Purkinje cell (primary cell): ENCODE data around the gene GNG12. TPM values are rescaled to one million over a fixed set of nuclear protein-coding genes. Genes with fewer than 3 reads are reported as not detected.

ENCODE experiments used
- polyA plus RNA-seq: library from polyadenylated mRNA; unstranded; fragments of >200 nt; fragmentation: Nextera tagmentation; gene quantifications from 2 replicates; pipeline ENCODE4 v1.2.1, GENCODE V29; 2014

Gene GNG12
- 1.9 and 6.1 TPM in 2 replicates for polyA plus RNA-seq

DNA sequence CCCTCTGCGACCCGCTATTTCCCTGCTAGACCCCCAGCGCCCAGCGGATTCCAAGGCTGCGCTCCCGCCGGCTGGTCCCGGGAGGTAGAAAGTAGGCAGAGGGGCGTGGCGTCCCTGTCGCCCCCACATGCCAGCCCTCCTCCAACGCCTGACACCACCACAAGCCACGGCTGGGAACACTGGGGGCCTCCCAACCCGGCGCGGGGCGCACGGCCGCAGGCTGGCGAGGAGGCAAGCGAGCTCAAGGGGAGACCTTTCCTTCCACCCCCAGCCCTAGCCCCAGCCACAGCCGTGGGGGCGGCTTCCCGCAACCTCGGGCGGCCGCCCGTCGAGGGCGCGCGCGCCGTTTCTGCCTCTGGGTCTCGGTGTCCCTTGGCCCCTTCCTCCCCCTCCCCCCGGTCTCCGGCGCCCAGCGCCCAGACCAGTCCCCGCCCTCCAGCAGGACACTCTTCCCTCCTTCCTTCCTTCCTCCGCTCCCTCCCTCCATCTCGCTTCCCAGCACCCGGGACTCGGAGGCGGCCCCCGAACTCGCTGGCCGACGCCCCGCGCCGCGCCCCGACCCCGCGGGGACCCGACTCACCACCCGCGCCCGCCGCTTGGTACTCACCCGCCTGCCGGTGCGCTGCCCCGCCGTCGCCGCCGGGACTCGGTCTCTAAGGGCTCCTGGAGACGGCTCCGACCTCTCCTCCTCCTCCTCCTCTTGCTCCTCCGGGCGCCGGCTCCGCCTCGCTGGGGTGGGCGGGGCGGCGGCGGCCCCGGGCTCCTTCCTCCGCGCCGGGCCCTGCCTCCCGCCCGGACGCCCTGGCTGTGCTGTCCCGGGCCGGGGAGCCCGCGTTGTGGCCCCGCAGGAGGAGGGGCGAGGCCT lies at the start of gene GNG12:
Gene GNG12, minus strand, starts transcription at position 731 of the 865 bp plus-strand sequence. CDS start 125,781 bp downstream, outside the sequence.

DNA sequence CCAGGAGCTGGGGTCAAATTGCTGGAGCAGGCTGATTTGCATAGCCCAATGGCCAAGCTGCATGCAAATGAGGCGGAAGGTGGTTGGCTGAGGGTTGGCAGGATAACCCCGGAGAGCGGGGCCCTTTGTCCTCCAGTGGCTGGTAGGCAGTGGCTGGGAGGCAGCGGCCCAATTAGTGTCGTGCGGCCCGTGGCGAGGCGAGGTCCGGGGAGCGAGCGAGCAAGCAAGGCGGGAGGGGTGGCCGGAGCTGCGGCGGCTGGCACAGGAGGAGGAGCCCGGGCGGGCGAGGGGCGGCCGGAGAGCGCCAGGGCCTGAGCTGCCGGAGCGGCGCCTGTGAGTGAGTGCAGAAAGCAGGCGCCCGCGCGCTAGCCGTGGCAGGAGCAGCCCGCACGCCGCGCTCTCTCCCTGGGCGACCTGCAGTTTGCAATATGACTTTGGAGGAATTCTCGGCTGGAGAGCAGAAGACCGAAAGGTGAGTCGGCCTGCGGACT lies 148.2 kb downstream of the GNG12 start, which contains the start of gene GADD45A:
Gene GADD45A, plus strand, starts transcription at position 135 of the 491 bp plus-strand sequence. Its CDS starts 294 bp downstream, at position 429.

Other genes starting within 250 kb of the GNG12 start
- gene GADD45A, start 148.3 kb downstream of the GNG12 start, polyA plus RNA-seq, result 101 and 119 TPM in 2 replicates
- 0.60 TPM in 1 of 2 replicates, not detected in the other for gene DIRAS3, start 217.2 kb upstream of the GNG12 start, polyA plus RNA-seq